ENCODE data around the gene CAMK2B. TPM values are rescaled to one million over a fixed set of nuclear protein-coding genes. Genes with fewer than 3 reads are reported as not detected.

Gene CAMK2B
- total RNA-seq, 1 experiment from 2014 or later = not detected

DNA sequence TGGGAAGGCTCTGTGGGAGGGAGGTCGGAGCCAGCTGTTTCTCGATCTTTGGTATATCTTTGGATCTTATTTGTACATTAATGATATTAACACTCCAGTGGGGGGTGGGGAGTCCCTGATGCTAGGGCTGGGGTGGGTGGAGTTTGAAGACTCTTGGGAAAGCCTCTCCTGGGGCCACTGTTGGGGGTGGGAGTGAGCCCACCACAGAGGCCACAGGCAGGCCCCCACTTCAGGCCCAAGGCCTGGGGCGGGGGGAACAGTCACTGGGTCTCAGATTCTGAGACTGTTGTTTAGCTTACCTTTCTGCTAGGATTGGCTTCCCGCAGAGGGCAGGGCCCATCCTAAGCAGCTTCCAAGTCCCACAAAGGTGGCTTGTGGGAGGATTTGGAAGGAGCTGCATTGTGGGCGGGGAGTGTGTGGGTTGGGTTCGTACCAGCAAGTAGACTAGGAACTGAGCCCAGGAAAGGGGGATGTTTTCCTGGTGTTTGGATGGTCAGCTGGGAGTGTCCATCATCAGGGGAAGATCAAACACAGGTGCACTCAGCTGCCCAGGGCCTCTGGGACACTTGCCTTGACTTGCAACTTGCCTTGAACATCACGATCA, 112.7 kb downstream of the CAMK2B start:
- Histone ChIP-seq H3K4me3 (ENCODE audit: low read length) (no peak overlapping the region), H2AFZ (ENCODE audit: low read length) (no peak overlapping the region), H3K9me3 (ENCODE audit: low read length) (no peaks in the 10 kb centered on the region), H3K9me2 (replicated peaks; ENCODE audit: insufficient read depth, low read length) (no peaks in the 10 kb centered on the region), H3K4me1 (ENCODE audit: low read length) (peaks cover 16% of the 10 kb centered on the region), H3K36me3 (ENCODE audit: insufficient read depth, low read length) (peaks cover 16% of the 10 kb centered on the region; the same call in 1 of the 2 replicates), H4K20me1 (ENCODE audit: insufficient read depth, low read depth, low read length) (no peaks in the 10 kb centered on the region), H3K27me3 (ENCODE audit: low read length) (no peaks in the 10 kb centered on the region), H3K9ac (ENCODE audit: low read length) (no peak overlapping the region), H3K79me2 (ENCODE audit: low read length) (no peaks in the 10 kb centered on the region), H3K27ac (ENCODE audit: low read length) (no peak overlapping the region), H3K4me2 (ENCODE audit: low read depth, low read length, poor library complexity, severe bottlenecking) (no peak overlapping the region)
- DNase-seq = no peak

DNA sequence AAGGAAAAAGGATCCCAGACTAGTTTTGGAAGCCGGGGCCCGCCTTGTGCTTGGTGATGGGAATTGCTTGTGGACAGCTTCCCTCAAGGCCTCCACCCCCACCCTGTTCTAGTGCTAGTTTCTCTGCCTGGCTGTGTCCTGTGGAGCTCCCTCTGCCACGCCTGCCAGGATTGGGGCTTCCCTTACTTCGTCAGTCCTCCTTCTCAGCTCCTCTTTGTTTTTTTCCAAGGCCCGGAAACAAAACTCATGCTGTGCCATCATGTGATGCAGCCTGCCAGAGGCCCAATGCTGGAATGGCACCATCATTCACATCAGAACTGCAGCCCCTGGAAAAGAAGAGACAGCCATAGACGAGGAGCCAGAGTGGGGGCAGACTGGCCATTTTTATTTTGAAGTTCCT, 113.4 kb downstream of the CAMK2B start:
- no peak for DNase-seq
- Histone ChIP-seq H3K9me3 (ENCODE audit: low read length) (no peaks in the 10 kb centered on the region), H3K27me3 (ENCODE audit: low read length) (no peaks in the 10 kb centered on the region), H3K79me2 (ENCODE audit: low read length) (no peaks in the 10 kb centered on the region), H4K20me1 (ENCODE audit: insufficient read depth, low read depth, low read length) (no peaks in the 10 kb centered on the region), H3K36me3 (ENCODE audit: insufficient read depth, low read length) (peaks cover 21% of the 10 kb centered on the region; the same call in 1 of the 2 replicates), H3K9me2 (replicated peaks; ENCODE audit: insufficient read depth, low read length) (no peaks in the 10 kb centered on the region), H3K9ac (ENCODE audit: low read length) (no peak overlapping the region), H3K4me1 (ENCODE audit: low read length) (peaks cover 16% of the 10 kb centered on the region), H3K4me3 (ENCODE audit: low read length) (no peak overlapping the region), H3K27ac (ENCODE audit: low read length) (no peak overlapping the region), H2AFZ (ENCODE audit: low read length) (no peak overlapping the region), H3K4me2 (ENCODE audit: low read depth, low read length, poor library complexity, severe bottlenecking) (no peak overlapping the region)

DNA sequence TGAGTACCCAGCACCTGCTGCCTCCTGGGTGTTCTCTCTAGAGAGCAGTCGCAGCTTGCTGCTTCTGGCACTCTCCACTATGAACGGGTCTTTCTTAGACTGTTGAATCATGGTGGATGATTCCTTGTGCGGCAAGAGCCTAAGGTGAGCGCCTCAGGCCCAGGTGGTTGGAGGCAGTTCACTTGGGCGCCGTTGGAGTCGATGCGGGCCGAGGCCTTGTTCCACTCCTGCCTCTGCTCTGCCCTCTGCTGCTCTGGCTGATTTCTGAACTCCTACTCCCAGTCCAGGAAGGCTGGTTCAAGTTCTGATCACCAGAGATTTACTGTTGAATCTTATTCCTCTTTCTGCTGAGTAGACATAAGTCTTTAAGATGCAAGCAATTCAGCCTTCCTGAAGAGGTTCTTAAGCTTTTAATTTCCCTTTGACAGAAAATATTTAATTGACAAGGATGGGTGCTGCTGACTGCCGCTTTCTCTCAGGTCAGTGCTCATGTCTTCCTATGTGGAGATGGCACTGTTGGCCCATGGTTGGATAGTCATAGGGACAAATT, 114.2 kb downstream of the CAMK2B start:
- DNase-seq = no peak

DNA sequence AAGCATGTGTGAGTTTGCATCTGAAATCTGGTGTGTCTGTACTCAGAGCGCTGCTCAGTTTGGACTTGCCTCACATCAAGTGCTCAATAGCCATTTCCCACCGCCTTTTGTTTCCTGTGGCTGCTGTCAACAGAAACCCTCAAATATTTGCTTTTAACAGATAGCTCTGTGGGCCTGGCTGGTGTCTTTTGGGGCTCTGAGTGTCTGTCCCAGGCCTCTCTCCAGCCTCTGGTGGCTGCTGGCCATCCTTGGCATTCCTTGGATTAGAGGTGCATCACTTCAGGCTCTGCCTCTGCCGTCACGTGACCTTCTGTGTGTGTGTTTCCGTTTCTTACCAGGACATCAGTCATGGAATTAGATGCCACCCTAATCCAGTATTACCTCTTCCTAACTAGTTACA, 115.3 kb downstream of the CAMK2B start:
- no peak overlapping the region for H3K4me3 ChIP-seq (ENCODE audit: low read length)
- H4K20me1 ChIP-seq (ENCODE audit: insufficient read depth, low read depth, low read length) = no peaks in the 10 kb centered on the region
- H3K9me2 ChIP-seq (replicated peaks; ENCODE audit: insufficient read depth, low read length) = no peaks in the 10 kb centered on the region
- peaks cover 35% of the 10 kb centered on the region; the same call in 1 of the 2 replicates for H3K36me3 ChIP-seq (ENCODE audit: insufficient read depth, low read length)
- no peaks in the 10 kb centered on the region for H3K27me3 ChIP-seq (ENCODE audit: low read length)
- H3K79me2 ChIP-seq (ENCODE audit: low read length) = peaks cover 11% of the 10 kb centered on the region
- H3K4me1 ChIP-seq (ENCODE audit: low read length) = peaks cover 26% of the 10 kb centered on the region
- no peak overlapping the region for H3K4me2 ChIP-seq (ENCODE audit: low read depth, low read length, poor library complexity, severe bottlenecking)
- no peak overlapping the region for H3K27ac ChIP-seq (ENCODE audit: low read length)
- H2AFZ ChIP-seq (ENCODE audit: low read length) = no peak overlapping the region
- no peaks in the 10 kb centered on the region for H3K9me3 ChIP-seq (ENCODE audit: low read length)
- no peak for DNase-seq
- H3K9ac ChIP-seq (ENCODE audit: low read length) = no peak overlapping the region

More for the DNA sequence above, 114.2 kb downstream of the CAMK2B start:
- no peak overlapping the region for H3K4me2 ChIP-seq (ENCODE audit: low read depth, low read length, poor library complexity, severe bottlenecking)
- H3K9ac ChIP-seq (ENCODE audit: low read length) = no peak overlapping the region
- no peak overlapping the region for H3K4me3 ChIP-seq (ENCODE audit: low read length)
- peaks cover 27% of the 10 kb centered on the region; the same call in 1 of the 2 replicates for H3K36me3 ChIP-seq (ENCODE audit: insufficient read depth, low read length)
- 0 out of 2 replicates have a peak, but pooled peaks cover under 1% of the 10 kb centered on the region for H3K79me2 ChIP-seq (ENCODE audit: low read length)
- H2AFZ ChIP-seq (ENCODE audit: low read length) = no peak overlapping the region
- no peak overlapping the region for H3K27ac ChIP-seq (ENCODE audit: low read length)
- H3K9me3 ChIP-seq (ENCODE audit: low read length) = no peaks in the 10 kb centered on the region
- no peaks in the 10 kb centered on the region for H3K9me2 ChIP-seq (replicated peaks; ENCODE audit: insufficient read depth, low read length)
- no peaks in the 10 kb centered on the region for H3K27me3 ChIP-seq (ENCODE audit: low read length)
- no peaks in the 10 kb centered on the region for H4K20me1 ChIP-seq (ENCODE audit: insufficient read depth, low read depth, low read length)
- H3K4me1 ChIP-seq (ENCODE audit: low read length) = peaks cover 16% of the 10 kb centered on the region

DNA sequence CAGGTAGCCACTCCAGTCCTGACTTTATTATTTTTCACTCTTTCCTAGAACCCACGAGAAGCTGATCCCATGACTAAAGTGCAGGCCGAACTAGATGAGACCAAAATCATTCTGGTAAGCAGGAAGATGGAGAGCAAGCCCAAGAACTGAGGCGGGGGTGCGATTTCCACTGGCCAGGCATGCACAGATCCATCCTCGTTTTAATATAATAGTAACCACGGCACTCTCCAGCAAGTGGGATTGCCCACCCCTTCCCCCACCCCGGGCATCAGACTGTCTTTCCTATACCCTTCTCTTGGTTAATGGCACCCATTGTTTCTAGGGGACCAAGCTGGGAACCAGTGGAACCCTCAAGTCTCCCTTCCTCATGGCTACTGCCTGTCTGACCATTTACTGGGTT, 117.3 kb downstream of the CAMK2B start:
- Histone ChIP-seq H3K27me3 (ENCODE audit: low read length) (no peaks in the 10 kb centered on the region), H3K9me3 (ENCODE audit: low read length) (no peaks in the 10 kb centered on the region), H4K20me1 (ENCODE audit: insufficient read depth, low read depth, low read length) (peaks cover 4% of the 10 kb centered on the region), H3K4me1 (ENCODE audit: low read length) (peaks cover 16% of the 10 kb centered on the region), H3K9ac (ENCODE audit: low read length) (no peak overlapping the region), H3K79me2 (ENCODE audit: low read length) (peaks cover 32% of the 10 kb centered on the region), H2AFZ (ENCODE audit: low read length) (no peak overlapping the region), H3K27ac (ENCODE audit: low read length) (no peak overlapping the region), H3K9me2 (replicated peaks; ENCODE audit: insufficient read depth, low read length) (no peaks in the 10 kb centered on the region), H3K36me3 (ENCODE audit: insufficient read depth, low read length) (peaks cover 38% of the 10 kb centered on the region; the same call in 1 of the 2 replicates), H3K4me3 (ENCODE audit: low read length) (no peak overlapping the region), H3K4me2 (ENCODE audit: low read depth, low read length, poor library complexity, severe bottlenecking) (no peak overlapping the region)
- DNase-seq = no peak

DNA sequence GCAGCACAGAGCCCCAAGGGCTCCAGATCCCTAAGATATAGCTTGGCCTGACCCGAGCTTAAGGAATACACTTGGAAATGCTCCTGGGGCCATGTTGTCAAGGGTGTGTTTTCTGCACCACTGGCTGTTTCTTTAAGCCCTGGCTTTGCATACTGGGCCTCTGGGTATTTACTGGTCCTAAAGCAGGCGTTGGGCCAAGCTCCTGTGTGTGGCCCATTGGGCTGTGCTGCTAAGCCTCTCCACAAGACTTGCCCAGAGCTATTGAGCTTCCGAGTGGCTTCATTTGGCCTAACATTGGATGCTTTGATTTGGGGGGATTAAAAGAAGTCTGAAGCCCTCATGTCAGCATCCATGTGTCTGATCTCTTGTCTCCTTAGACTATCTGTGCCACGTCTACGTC, 119.4 kb downstream of the CAMK2B start:
- H3K4me2 ChIP-seq (ENCODE audit: low read depth, low read length, poor library complexity, severe bottlenecking) = no peak overlapping the region
- no peaks in the 10 kb centered on the region for H3K9me2 ChIP-seq (replicated peaks; ENCODE audit: insufficient read depth, low read length)
- peaks cover 16% of the 10 kb centered on the region for H4K20me1 ChIP-seq (ENCODE audit: insufficient read depth, low read depth, low read length)
- no peak overlapping the region for H3K27ac ChIP-seq (ENCODE audit: low read length)
- no peaks in the 10 kb centered on the region for H3K27me3 ChIP-seq (ENCODE audit: low read length)
- H3K4me1 ChIP-seq (ENCODE audit: low read length) = peaks cover 29% of the 10 kb centered on the region
- no peak overlapping the region for H3K4me3 ChIP-seq (ENCODE audit: low read length)
- no peak for DNase-seq
- no peak overlapping the region for H2AFZ ChIP-seq (ENCODE audit: low read length)
- peaks cover 36% of the 10 kb centered on the region; the same call in 1 of the 2 replicates for H3K36me3 ChIP-seq (ENCODE audit: insufficient read depth, low read length)
- H3K9me3 ChIP-seq (ENCODE audit: low read length) = no peaks in the 10 kb centered on the region
- H3K9ac ChIP-seq (ENCODE audit: low read length) = no peak overlapping the region
- H3K79me2 ChIP-seq (ENCODE audit: low read length) = peaks cover 51% of the 10 kb centered on the region

DNA sequence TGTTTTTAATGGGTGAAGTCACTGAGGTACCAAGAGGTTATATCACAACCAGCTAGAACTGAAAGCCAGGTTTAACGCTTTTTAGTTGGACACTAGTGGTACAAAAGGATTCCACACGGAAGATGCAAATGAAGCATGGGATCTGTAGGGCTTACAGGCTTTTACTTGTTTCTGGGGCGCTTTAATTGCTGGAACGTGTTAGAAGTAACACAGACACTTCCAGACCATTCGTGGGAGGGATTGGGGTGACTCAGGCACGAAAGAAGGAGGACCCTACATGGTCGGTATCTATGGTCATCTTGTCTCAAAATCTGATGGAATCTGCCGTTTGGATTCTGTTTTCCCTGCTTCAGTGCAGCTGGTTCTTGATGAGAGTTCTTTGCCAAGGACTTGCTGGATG, 123.6 kb downstream of the CAMK2B start:
- peaks cover 54% of the 10 kb centered on the region for H3K79me2 ChIP-seq (ENCODE audit: low read length)
- H3K4me2 ChIP-seq (ENCODE audit: low read depth, low read length, poor library complexity, severe bottlenecking) = peak overlapping the region; percentile 82
- DNase-seq = no peak
- no peaks in the 10 kb centered on the region for H3K9me2 ChIP-seq (replicated peaks; ENCODE audit: insufficient read depth, low read length)
- peaks cover 24% of the 10 kb centered on the region; the same call in 1 of the 2 replicates for H3K36me3 ChIP-seq (ENCODE audit: insufficient read depth, low read length)
- H3K27ac ChIP-seq (ENCODE audit: low read length) = no peak overlapping the region; the same call in 1 of the 2 replicates
- H3K4me3 ChIP-seq (ENCODE audit: low read length) = peak overlapping the region; percentile 95
- H3K9me3 ChIP-seq (ENCODE audit: low read length) = no peaks in the 10 kb centered on the region
- no peak overlapping the region for H2AFZ ChIP-seq (ENCODE audit: low read length)
- peak overlapping the region; percentile 93 for H3K9ac ChIP-seq (ENCODE audit: low read length)
- H4K20me1 ChIP-seq (ENCODE audit: insufficient read depth, low read depth, low read length) = peaks cover 16% of the 10 kb centered on the region
- H3K4me1 ChIP-seq (ENCODE audit: low read length) = peaks cover 29% of the 10 kb centered on the region
- H3K27me3 ChIP-seq (ENCODE audit: low read length) = no peaks in the 10 kb centered on the region

DNA sequence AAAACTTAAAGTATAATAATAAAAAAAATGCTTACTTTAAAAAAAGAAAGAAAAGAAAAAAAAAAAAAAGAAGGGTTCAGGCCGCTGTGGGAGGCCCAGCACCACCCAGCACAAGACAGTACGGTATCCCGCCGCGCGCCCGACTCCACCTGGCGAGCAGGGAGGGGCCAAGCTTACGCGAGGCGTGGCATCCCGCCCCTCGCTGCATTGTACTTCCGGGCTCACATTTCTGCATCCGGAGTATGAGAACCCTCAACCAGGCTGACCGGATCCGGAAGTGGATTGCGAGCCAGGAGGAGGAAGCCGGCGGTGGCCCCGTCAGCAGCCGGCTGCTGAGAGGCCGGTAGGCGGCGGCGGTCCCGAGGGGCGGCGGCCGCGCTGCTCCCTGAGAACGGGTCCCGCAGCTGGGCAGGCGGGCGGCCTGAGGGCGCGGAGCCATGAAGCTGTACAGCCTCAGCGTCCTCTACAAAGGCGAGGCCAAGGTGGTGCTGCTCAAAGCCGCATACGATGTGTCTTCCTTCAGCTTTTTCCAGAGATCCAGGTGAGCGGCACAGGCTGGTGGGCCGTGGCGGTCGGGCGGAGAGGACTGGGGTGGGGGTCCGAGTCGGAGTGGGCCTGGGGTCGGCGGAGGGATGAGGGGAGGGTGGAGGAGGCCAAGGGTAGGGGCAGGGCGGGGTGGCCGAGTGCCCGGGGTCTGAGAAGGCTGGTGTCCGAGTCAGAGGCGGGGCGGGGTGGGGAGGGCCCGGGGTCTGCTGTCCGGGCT, 124.5 kb downstream of the CAMK2B start, which contains the start of gene YKT6:
Gene YKT6 (plus strand): TSS at position 280 of the 763 bp plus-strand sequence. CDS start 158 bp downstream, at position 438.
- DNase-seq = peak; percentile 99
- H3K4me2 ChIP-seq (ENCODE audit: low read depth, low read length, poor library complexity, severe bottlenecking) = peak within 1 kb of the TSS; percentile 82
- peak within 1 kb of the TSS; percentile 93 for H3K9ac ChIP-seq (ENCODE audit: low read length)
- no peaks in the 10 kb centered on the region for H3K9me3 ChIP-seq (ENCODE audit: low read length)
- H3K9me2 ChIP-seq (replicated peaks; ENCODE audit: insufficient read depth, low read length) = no peaks in the 10 kb centered on the region
- H3K27ac ChIP-seq (ENCODE audit: low read length) = no peak within 1 kb of the TSS; the same call in 1 of the 2 replicates
- H4K20me1 ChIP-seq (ENCODE audit: insufficient read depth, low read depth, low read length) = peaks cover 16% of the 10 kb centered on the region
- H3K36me3 ChIP-seq (ENCODE audit: insufficient read depth, low read length) = peaks cover 15% of the 10 kb centered on the region; the same call in 1 of the 2 replicates
- peak within 1 kb of the TSS; percentile 95 for H3K4me3 ChIP-seq (ENCODE audit: low read length)
- no peaks in the 10 kb centered on the region for H3K27me3 ChIP-seq (ENCODE audit: low read length)
- H3K4me1 ChIP-seq (ENCODE audit: low read length) = peaks cover 28% of the 10 kb centered on the region
- H2AFZ ChIP-seq (ENCODE audit: low read length) = peak within 1 kb of the TSS; percentile 7; the same call in 1 of the 2 replicates
- H3K79me2 ChIP-seq (ENCODE audit: low read length) = peaks cover 50% of the 10 kb centered on the region
